ENCODE data around the gene GASK1A. TPM values are rescaled to one million over a fixed set of nuclear protein-coding genes. Genes with fewer than 3 reads are reported as not detected.

GASK1A gene
- total RNA-seq, 1 experiment from 2014 or later = 5.4 TPM

GRCh38 chr3:42988097-42988496 is 9.0 kb downstream of the GASK1A start:
- H2BK20ac ChIP-seq (ENCODE audit: low read depth, low read length, poor library complexity, severe bottlenecking) = no peak overlapping the region
- no peak overlapping the region for H2AK5ac ChIP-seq (ENCODE audit: insufficient read length, low read length)
- no peak overlapping the region for H3K23ac ChIP-seq (ENCODE audit: insufficient read length, low read depth, low read length)
- Mint-ChIP-seq H3K4me1 (peaks cover 76 to 78% of the 10 kb centered on the region in 2 experiments), H3K27ac (peak overlapping the region in 2 of 3 experiments; percentile 31 to 49; a peak in 3 of 7 replicates), H3K9me3 (no peaks in the 10 kb centered on the region; a peak in 1 of 5 replicates), H3K4me3 (no peak overlapping the region), H3K36me3 (ENCODE audit: insufficient read depth in 1 of 3, low read depth in 3 of 3) (peaks cover 0 to 11% (median 4%) of the 10 kb centered on the region in 3 experiments; a peak in 2 of 7 replicates), H3K27me3 (ENCODE audit: low read depth) (no peaks in the 10 kb centered on the region; the same call in 1 of the 2 replicates)
- H2BK15ac ChIP-seq (ENCODE audit: low read depth, low read length) = no peak overlapping the region
- no peak overlapping the region for H3K27ac ChIP-seq (ENCODE audit: insufficient read length, low read depth, low read length)
- H3K18ac ChIP-seq (ENCODE audit: insufficient read length, low read depth, low read length) = no peak overlapping the region
- H3K56ac ChIP-seq (ENCODE audit: insufficient read length, low read depth, low read length) = no peak overlapping the region
- DNase-seq = no peak
- H3K23me2 ChIP-seq (ENCODE audit: insufficient read length, low read depth, low read length, poor library complexity, severe bottlenecking) = no peaks in the 10 kb centered on the region
- no peak overlapping the region for H2BK5ac ChIP-seq (ENCODE audit: insufficient read length, low read length)
- H4K5ac ChIP-seq (ENCODE audit: insufficient read length, low read depth, low read length) = no peak overlapping the region
- no peak overlapping the region for H3K9ac ChIP-seq (ENCODE audit: extremely low read depth, insufficient read length, low read length)
- H3K4me1 ChIP-seq (ENCODE audit: insufficient read depth, low read length) = peaks cover 7% of the 10 kb centered on the region
- no peaks in the 10 kb centered on the region for H3K79me2 ChIP-seq (ENCODE audit: insufficient read depth, low read length)
- H3K79me1 ChIP-seq (ENCODE audit: insufficient read depth, low read depth, low read length, poor library complexity, severe bottlenecking) = no peaks in the 10 kb centered on the region
- no peaks in the 10 kb centered on the region for H3K9me3 ChIP-seq (ENCODE audit: control insufficient read depth, low read depth, low read length)
- H3K27me3 ChIP-seq (ENCODE audit: insufficient read depth, low read length) = no peaks in the 10 kb centered on the region
- no peak overlapping the region for H3K4me2 ChIP-seq (ENCODE audit: insufficient read depth, insufficient read length, low read length)
- H3K14ac ChIP-seq (ENCODE audit: insufficient read depth, low read length) = no peak overlapping the region
- H3K4ac ChIP-seq (ENCODE audit: low read depth, low read length) = no peak overlapping the region
- H3T11ph ChIP-seq (ENCODE audit: low read length) = no peak overlapping the region
- WGBS (ENCODE audit: extremely low coverage, insufficient read length, low lambda C conversion rate) = no CpG with 5 or more reads among the region's 3 CpGs
- H2BK120ac ChIP-seq (ENCODE audit: low read depth, low read length, poor library complexity, severe bottlenecking) = no peak overlapping the region
- H2AFZ ChIP-seq (ENCODE audit: low read length) = no peak overlapping the region
- H4K8ac ChIP-seq (replicated peaks; ENCODE audit: insufficient read length, low read depth, low read length) = no peak overlapping the region
- TF ChIP-seq, protein P1, sequence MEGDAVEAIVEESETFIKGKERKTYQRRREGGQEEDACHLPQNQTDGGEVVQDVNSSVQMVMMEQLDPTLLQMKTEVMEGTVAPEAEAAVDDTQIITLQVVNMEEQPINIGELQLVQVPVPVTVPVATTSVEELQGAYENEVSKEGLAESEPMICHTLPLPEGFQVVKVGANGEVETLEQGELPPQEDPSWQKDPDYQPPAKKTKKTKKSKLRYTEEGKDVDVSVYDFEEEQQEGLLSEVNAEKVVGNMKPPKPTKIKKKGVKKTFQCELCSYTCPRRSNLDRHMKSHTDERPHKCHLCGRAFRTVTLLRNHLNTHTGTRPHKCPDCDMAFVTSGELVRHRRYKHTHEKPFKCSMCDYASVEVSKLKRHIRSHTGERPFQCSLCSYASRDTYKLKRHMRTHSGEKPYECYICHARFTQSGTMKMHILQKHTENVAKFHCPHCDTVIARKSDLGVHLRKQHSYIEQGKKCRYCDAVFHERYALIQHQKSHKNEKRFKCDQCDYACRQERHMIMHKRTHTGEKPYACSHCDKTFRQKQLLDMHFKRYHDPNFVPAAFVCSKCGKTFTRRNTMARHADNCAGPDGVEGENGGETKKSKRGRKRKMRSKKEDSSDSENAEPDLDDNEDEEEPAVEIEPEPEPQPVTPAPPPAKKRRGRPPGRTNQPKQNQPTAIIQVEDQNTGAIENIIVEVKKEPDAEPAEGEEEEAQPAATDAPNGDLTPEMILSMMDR (conservative IDR thresholded peaks at IDR 0.05) = no peak
- no peak overlapping the region for H4K91ac ChIP-seq (ENCODE audit: insufficient read length, low read depth, low read length)
- no peak overlapping the region for H2BK12ac ChIP-seq (ENCODE audit: insufficient read length, low read depth, low read length)
- no peaks in the 10 kb centered on the region for H4K20me1 ChIP-seq (ENCODE audit: control insufficient read depth, insufficient read depth, insufficient read length)

Data from H9 (cell line).